ENCODE measurements around the gene ESR1.

GRCh38 chr6:151783692-151784091 lies 23.8 kb upstream of the ESR1 start:
- TF ChIP-seq RBBP5 (IDR thresholded peaks at IDR 0.05; ENCODE audit: borderline replicate concordance, insufficient read depth, low read length, poor library complexity, severe bottlenecking) (no peak), RCOR1 (IDR thresholded peaks at IDR 0.05; ENCODE audit: borderline replicate concordance in 1 of 2, low read depth in 2 of 2, low read length in 2 of 2) (no peak), RBM34 (IDR thresholded peaks at IDR 0.05; ENCODE audit: borderline replicate concordance, insufficient read depth, low read length) (no peak), ZNF23 (CRISPR knock-in tag; IDR thresholded peaks at IDR 0.05) (no peak), EGR1 (conservative IDR thresholded peaks at IDR 0.05) (no peak), POLR2A (conservative IDR thresholded peaks at IDR 0.05) (no peak), CTCF (IDR thresholded peaks at IDR 0.05 in 2 of 3, conservative IDR thresholded peaks at IDR 0.05 in 1 of 3; ENCODE audit: insufficient read depth in 2 of 3, low read depth in 1 of 3, low read length in 3 of 3) (no peak)
